Stimulated activated CD4-positive, alpha-beta T cell treated with anti-CD3 and anti-CD28 coated beads, Interleukin-15, amount 100 ng/mL, for 48 hours (primary cell): ENCODE data around the gene TARP.

ENCODE experiments used
- DNase-seq, 2 donors: peaks; one replicate each; pipeline ENCODE4 v3.0.0-alpha.2; 2020; ENCODE audit warnings: low read depth in 2 of 2

The TARP gene

DNA sequence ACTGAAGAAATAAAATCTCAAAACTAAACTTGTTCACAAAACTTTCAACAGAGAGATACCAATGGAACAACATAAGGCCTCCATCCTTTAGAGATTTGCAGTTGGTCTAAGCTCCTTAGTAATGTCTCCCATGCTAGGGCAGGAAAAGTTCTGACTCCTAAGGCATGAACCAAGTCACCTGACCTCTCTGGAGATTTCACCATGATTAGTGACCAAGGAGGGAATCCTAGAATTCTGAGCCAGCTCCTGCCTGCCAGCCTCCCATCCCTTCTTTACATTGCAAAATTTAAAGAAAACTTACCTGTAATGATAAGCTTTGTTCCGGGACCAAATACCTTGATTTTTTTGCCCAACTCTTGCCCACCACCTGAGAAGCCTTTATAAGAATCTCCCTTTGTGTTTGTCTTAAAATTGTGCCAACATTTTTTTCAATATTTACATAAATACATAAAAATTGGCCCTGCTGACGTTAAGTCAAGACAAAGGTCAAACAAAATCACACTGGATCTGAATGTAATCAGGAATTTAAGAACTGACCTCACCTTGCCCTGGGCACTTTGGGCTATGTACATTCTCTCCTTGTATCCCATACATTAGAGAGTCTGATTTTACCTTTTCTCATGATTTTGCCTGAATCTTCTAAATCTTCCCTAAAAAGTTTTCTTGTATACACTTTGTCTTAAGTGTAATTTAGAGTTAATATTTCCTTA, at the start of gene TARP:
TARP (minus strand) TSS at position 351 of the 710 bp plus-strand sequence.
- DNase-seq: no peak

- no peak for DNase-seq
These were observed 49.7 kb upstream of the TARP start for GRCh38 chr7:38323156-38323555.

DNA sequence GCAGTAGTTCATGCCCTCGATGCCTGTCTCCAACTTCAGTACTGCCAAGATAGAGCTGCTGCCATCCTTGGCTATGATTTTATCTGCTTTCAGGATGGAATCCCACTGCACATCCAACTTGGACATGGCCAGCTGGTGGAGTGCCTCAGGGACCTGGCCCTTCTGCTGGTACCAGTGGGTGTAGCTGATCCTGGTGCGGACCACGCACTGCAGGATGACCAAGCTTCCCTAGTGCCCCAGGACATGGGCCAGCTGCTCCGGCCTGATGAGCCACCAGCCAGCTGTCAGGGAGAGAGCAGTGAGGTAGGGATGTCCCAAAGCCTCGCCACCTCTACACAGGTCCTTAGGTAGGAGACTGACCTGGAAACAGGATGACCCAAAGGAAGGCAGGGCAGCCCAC, 49.0 kb upstream of the TARP start:
- no peak for DNase-seq

GRCh38 chr7:38321967-38322366, 48.5 kb upstream of the TARP start:
- no peak for DNase-seq

GRCh38 chr7:38321515-38321944, 48.1 kb upstream of the TARP start:
- no peak for DNase-seq

GRCh38 chr7:38321050-38321449, 47.6 kb upstream of the TARP start:
- DNase-seq: no peak

- DNase-seq: no peak
These were observed 46.4 kb upstream of the TARP start for GRCh38 chr7:38319873-38320272.

- no peak for DNase-seq
These were observed 45.5 kb upstream of the TARP start for GRCh38 chr7:38318803-38319416.

- no peak for DNase-seq
These were observed 44.8 kb upstream of the TARP start for GRCh38 chr7:38318241-38318640.

DNA sequence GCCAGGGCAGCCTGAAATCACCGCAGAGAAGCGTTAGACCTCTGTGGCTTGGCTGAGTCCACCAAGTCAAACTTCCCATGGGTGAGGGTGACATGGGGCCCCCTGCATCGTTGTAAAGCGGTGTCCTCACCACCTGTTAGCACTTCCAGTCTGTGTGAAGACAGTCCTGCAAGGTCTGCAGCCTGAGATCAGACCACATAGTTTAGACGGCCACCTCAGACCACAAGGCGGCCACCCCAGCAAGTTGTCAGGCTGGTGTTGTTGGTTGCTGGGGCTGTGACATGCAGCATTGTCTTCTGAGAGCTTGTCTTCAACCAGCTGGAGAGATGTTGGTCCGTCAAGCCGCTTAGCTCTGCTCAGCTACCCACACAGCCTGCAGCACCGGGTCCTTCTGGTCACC, 44.1 kb upstream of the TARP start:
- no peak for DNase-seq

DNA sequence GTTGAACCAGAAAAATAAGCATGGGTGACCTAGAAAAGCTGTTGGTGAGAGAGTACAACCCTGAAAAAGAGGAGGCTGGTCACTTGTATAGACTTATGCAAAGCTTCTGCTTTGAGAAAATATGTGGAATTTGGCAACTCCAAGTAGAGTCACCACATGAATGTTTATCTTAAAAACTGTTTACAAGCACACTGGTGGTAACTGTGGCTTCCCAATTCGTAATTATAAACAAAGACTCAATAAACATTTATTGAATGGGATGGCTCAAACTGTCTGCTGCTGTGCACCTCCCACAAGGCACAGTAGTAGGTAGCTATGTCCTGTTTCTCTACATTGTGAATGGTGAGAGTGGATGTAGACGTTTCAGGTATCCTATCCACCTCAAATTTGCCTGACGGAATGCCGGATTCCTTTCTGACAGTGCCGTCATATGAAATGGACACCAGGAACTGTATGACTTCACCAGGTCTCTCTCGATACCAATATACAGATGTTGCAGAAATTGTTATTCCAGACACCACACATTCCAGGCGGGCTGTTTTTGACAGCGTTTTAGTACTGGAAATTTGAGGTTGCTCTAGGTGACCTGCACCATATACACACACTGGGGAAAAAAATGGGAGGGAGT, 43.4 kb upstream of the TARP start:
- no peak for DNase-seq

GRCh38 chr7:38315410-38315809, 42.0 kb upstream of the TARP start:
- no peak for DNase-seq

GRCh38 chr7:38312821-38313220, 39.4 kb upstream of the TARP start:
- no peak for DNase-seq

GRCh38 chr7:38311329-38311937, 38.0 kb upstream of the TARP start:
- DNase-seq: no peak

- no peak for DNase-seq
These were observed 37.2 kb upstream of the TARP start for GRCh38 chr7:38310591-38311101.

DNA sequence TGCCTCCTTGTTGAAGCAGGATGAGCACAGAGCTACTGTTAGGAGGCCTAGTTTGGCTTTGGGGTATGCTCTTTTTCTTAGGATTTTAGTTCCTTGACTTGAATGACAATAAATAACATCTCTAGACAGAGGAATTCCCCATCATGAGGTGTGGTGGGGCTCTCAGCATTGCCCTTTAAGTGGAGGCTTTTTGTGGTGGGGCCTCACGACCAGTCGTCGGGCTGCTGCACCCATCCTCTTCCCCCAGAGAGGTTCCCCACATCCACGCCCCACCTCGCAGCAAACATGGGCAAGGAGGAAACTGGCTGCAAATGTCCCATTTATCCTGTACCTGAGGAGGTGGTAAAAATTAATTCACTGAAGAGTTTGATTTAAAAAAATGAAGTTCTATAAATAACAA, 36.1 kb upstream of the TARP start:
- no peak for DNase-seq

- DNase-seq: no peak
These were observed 34.7 kb upstream of the TARP start for GRCh38 chr7:38308140-38308539.

DNA sequence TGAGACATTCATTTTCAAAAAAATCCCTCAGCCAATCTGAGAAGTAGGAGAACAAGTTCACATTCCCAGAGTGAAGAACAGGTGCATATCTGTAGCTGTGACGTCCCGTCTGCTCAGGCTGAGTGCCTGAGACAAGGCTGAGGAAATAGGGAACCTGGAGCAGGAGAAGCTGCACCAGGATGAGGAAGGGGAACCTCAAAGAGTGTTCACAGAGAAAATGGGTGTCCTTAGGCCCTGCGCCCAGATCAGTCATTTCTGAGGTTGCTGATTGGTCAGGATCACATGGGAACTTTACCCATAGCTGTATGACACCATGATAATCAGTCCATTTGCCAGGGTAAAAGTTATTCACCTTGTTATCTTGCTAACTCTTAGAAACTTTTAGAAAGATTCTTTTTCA, 34.2 kb upstream of the TARP start:
- no peak for DNase-seq

DNA sequence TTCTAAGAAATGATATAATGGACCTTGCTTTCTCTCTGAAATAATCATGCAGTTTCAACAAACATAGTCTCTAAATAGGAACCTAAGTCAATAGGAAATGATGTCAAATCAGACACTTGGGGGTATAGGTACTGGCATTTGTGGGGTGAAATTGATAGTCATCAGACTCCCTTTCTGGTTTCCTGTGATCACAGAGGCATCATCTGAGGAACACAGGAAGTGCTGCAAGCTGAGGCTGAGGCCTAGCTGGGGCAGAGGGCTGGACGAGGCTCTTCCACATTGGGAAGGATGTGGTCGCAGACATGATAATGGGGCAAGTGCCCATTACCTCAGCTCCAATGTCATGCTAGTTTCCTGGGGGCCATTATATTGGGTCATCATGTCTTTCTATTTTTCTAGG, 33.5 kb upstream of the TARP start:
- no peak for DNase-seq

GRCh38 chr7:38306171-38306570, 32.7 kb upstream of the TARP start:
- DNase-seq: no peak

DNA sequence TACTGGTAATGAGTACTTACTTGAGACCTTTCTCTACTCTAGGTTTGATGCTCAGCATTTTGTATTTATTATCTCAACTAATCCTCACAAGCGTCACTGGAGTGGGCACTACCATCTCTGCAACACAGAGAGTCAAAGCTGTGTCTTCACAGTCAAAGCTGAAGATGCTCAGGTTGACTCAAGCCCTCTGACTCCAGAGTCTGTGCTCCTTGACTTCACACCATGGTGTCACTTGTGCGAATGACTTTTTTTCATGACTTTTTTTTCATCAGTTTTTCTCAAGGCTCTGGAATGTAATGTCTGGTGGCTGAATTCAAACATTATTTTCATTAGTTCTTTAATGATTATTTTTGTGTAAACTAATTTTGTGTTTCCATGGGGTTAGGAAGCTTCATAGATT, 30.4 kb upstream of the TARP start:
- no peak for DNase-seq

GRCh38 chr7:38300175-38300574, 26.7 kb upstream of the TARP start:
- no peak for DNase-seq
